A549 (cell line): Measurements from ENCODE around the gene PTPRD. TPM values are rescaled to one million over a fixed set of nuclear protein-coding genes. Genes with fewer than 3 reads are reported as not detected.

Experiments used
- ATAC-seq, 2 experiments: fragments of 200-7000 bp in 1 of 2; fragments of >200 bp in 1 of 2; cut with Nextera tagmentation in 1 of 2; cut with Tn5 transposase in 1 of 2; 3 replicates each; pipeline versions ENCODE4 v1.8.0 to v1.9.1; 2018 to 2020; ENCODE audit warnings: mild to moderate bottlenecking in 1 of 2, moderate library complexity in 1 of 2
- CTCF ChIA-PET: fragments of 300-600 bp; sonication (Branson Sonifier 250); formaldehyde crosslinking; extraction: SDS; loops from one replicate; lab custom pipeline; 2021; ENCODE audit warnings: antibody characterized with exemption, inconsistent platforms; lab: Yijun Ruan, JAX
- POLR2A ChIA-PET: fragments of 350-600 bp; formaldehyde crosslinking; extraction: SDS; loops from one replicate; lab custom pipeline; 2021; ENCODE audit warnings: antibody characterized with exemption, inconsistent platforms; lab: Yijun Ruan, JAX
- DNase-seq, 2 experiments: peaks; one replicate each; pipeline versions ENCODE4 v3.0.0 to v3.0.0-alpha.2; 2011 to 2016; ENCODE audit warnings: low read depth in 1 of 2, low spot score in 1 of 2
- FAIRE-seq: peaks from 2 replicates; lab custom pipeline; 2011; peaks lifted over from hg19 to GRCh38; lab: Jason Lieb, UNC
- H3K27ac ChIP-seq, 2 experiments: fragments of >200 bp; sonication (Bioruptor Twin); formaldehyde crosslinking; 3 replicates each; pipeline ENCODE4 v1.5.1; 2016 to 2017
- H3K4me1 ChIP-seq: fragments of >200 bp; sonication (Bioruptor Twin); formaldehyde crosslinking; 3 replicates; pipeline ENCODE4 v1.6.1; 2016
- H3K4me2 ChIP-seq: fragments of >200 bp; sonication (Bioruptor Twin); formaldehyde crosslinking; 3 replicates; pipeline ENCODE4 v1.6.1; 2016
- H3K4me3 ChIP-seq: fragments of >200 bp; sonication (Bioruptor Twin); formaldehyde crosslinking; 3 replicates; pipeline ENCODE4 v1.5.1; 2016
- H3K9me3 ChIP-seq: fragments of >200 bp; sonication (Bioruptor Twin); formaldehyde crosslinking; 3 replicates; pipeline ENCODE4 v1.6.1; 2016
- BCL3 ChIP-seq: fragments of >200 bp; sonication (Bioruptor Twin); formaldehyde crosslinking; IDR thresholded peaks from 3 replicates; pipeline ENCODE4 v1.6.1; 2016
- CBX2 ChIP-seq: fragments of 200-600 bp; sonication (generic); IDR thresholded peaks from 2 replicates; pipeline ENCODE4 v1.6.1; 2016; ENCODE audit warnings: low read depth, mild to moderate bottlenecking, borderline replicate concordance
- CHD2 ChIP-seq: fragments of 150-350 bp; IDR thresholded peaks from 2 replicates; pipeline ENCODE4 v1.6.1; 2014; ENCODE audit warnings: low read length; ENCODE audit not compliant: partially characterized antibody
- E2F6 ChIP-seq: IDR thresholded peaks from 2 replicates; pipeline ENCODE4 v1.6.1; 2012; ENCODE audit warnings: low read depth, borderline replicate concordance
- EP300 ChIP-seq, 2 experiments: fragments of >200 bp; sonication (Bioruptor Twin); formaldehyde crosslinking; IDR thresholded peaks; 2 replicates in 1 of 2; 3 replicates in 1 of 2; pipeline ENCODE4 v1.6.1; 2016 to 2017
- ESRRA ChIP-seq: fragments of 150-350 bp; IDR thresholded peaks from 2 replicates; pipeline ENCODE4 v1.6.1; 2014; ENCODE audit warnings: mild to moderate bottlenecking, low read length, borderline replicate concordance
- FOSB ChIP-seq: fragments of 250-450 bp; sonication (Bioruptor Pico); IDR thresholded peaks from 2 replicates; pipeline ENCODE4 v1.5.0; 2020; ENCODE audit warnings: mild to moderate bottlenecking, moderate library complexity
- GATA3 ChIP-seq: IDR thresholded peaks from 2 replicates; pipeline ENCODE4 v1.6.1; 2012; ENCODE audit warnings: borderline replicate concordance
- HDAC2 ChIP-seq: fragments of 200-600 bp; sonication (generic); IDR thresholded peaks from 2 replicates; pipeline ENCODE4 v1.6.1; 2016
- HES2 ChIP-seq: fragments of >200 bp; sonication (Bioruptor Twin); formaldehyde crosslinking; IDR thresholded peaks from 2 replicates; pipeline ENCODE4 v1.6.1; 2016
- HMGXB4 ChIP-seq: fragments of 250-450 bp; sonication (Bioruptor Pico); IDR thresholded peaks from 2 replicates; pipeline ENCODE4 v1.5.0; 2021; ENCODE audit warnings: mild to moderate bottlenecking, moderate library complexity, borderline replicate concordance
- HOXB5 ChIP-seq: fragments of 250-450 bp; sonication (Bioruptor Pico); IDR thresholded peaks from 2 replicates; pipeline ENCODE4 v1.5.0; 2020; ENCODE audit warnings: mild to moderate bottlenecking, moderate library complexity
- JUNB ChIP-seq: fragments of >200 bp; sonication (Bioruptor Twin); formaldehyde crosslinking; IDR thresholded peaks from 2 replicates; pipeline ENCODE4 v1.6.1; 2016
- MAX ChIP-seq: IDR thresholded peaks from 2 replicates; pipeline ENCODE4 v1.6.1; 2012
- MAZ ChIP-seq: fragments of 150-350 bp; IDR thresholded peaks from 2 replicates; pipeline ENCODE4 v1.6.1; 2014; ENCODE audit warnings: antibody characterized with exemption, low read depth, low read length, borderline replicate concordance
- NPAS2 ChIP-seq: fragments of 250-450 bp; sonication (Bioruptor Pico); IDR thresholded peaks from 2 replicates; pipeline ENCODE4 v1.8.0; 2022; ENCODE audit warnings: mild to moderate bottlenecking, moderate library complexity, borderline replicate concordance
- NR3C1 ChIP-seq: fragments of >200 bp; sonication (Bioruptor Twin); formaldehyde crosslinking; IDR thresholded peaks from 3 replicates; pipeline ENCODE4 v1.6.1; 2017
- POLR2AphosphoS2 ChIP-seq: conservative IDR thresholded peaks from 2 replicates; pipeline ENCODE4 v1.6.1; 2012; ENCODE audit warnings: low read length, improper control_type of control experiment, inconsistent platforms
- RNF2 ChIP-seq: fragments of 200-600 bp; sonication (generic); IDR thresholded peaks from 2 replicates; pipeline ENCODE4 v1.6.1; 2016; ENCODE audit warnings: low read depth, mild to moderate bottlenecking, antibody characterized with exemption, moderate library complexity, borderline replicate concordance
- USF2 ChIP-seq: fragments of 450-650 bp; IDR thresholded peaks from 2 replicates; pipeline ENCODE4 v1.6.1; 2014; ENCODE audit warnings: antibody characterized with exemption
- ZFP36 ChIP-seq: fragments of 450-650 bp; IDR thresholded peaks from 2 replicates; pipeline ENCODE4 v1.6.1; 2014; ENCODE audit warnings: borderline replicate concordance; ENCODE audit not compliant: partially characterized antibody
- WGBS: methylation state at CpG from one replicate; pipeline ENCODE4 v1.1.6; 2017; ENCODE audit errors: missing lambda C conversion rate; 5-methylcytosine and 5-hydroxymethylcytosine counted together
- polyA plus RNA-seq, 4 experiments: library from polyadenylated mRNA; depleted of rRNA in 3 of 4; stranded (reverse); fragments of >200 nt; fragmentation: RNase III in 1 of 4; extraction: RNeasy Plus Mini Kit Qiagen cat#74134 plus additional on column Dnase treatment in 1 of 4; gene quantifications; 2 replicates in 3 of 4; 3 replicates in 1 of 4; pipeline ENCODE4 v1.2.3, GENCODE V29; 2011 to 2017

PTPRD gene
- polyA plus RNA-seq, 2 of the 4 experiments (the other 2 are of a cell fraction), result 0.39 to 1.3 TPM

- ATAC-seq, result no peak
- no peak overlapping the region for H3K4me3 ChIP-seq
- no peak overlapping the region for H3K27ac ChIP-seq
- ChIA-PET CTCF (no interaction called here), POLR2A (no interaction called here)
- no peaks in the 10 kb centered on the region for H3K4me1 ChIP-seq
- DNase-seq, result no peak
- TF ChIP-seq E2F6 (no peak), BCL3 (no peak), POLR2AphosphoS2 (no peak), HES2 (no peak), MAX (no peak), NPAS2 (no peak)
- FAIRE-seq, result no peak
- no peaks in the 10 kb centered on the region for H3K9me3 ChIP-seq
- H3K4me2 ChIP-seq, result no peak overlapping the region
These were observed 616.5 kb downstream of the PTPRD start for GRCh38 chr9:9996259-9996658.

GRCh38 chr9:9992936-9993335, 619.9 kb downstream of the PTPRD start:
- H3K4me1 ChIP-seq, result no peaks in the 10 kb centered on the region
- ATAC-seq, result no peak
- 42% methylated on average over 1 of the region's 1 CpG for WGBS
- no peak overlapping the region for H3K4me3 ChIP-seq
- DNase-seq, result no peak
- ChIA-PET CTCF (no interaction called here), POLR2A (no interaction called here)
- H3K27ac ChIP-seq, result no peak overlapping the region
- TF ChIP-seq MAX (no peak), USF2 (no peak), JUNB (no peak), FOSB (CRISPR knock-in tag) (no peak), ESRRA (no peak), GATA3 (no peak), HDAC2 (no peak), ZFP36 (no peak), EP300 (IDR thresholded peaks at IDR 0.05) (no peak), HMGXB4 (no peak), NPAS2 (no peak), CBX2 (no peak), HOXB5 (CRISPR knock-in tag) (no peak), RNF2 (no peak), CHD2 (no peak), MAZ (no peak), NR3C1 (no peak)
- FAIRE-seq, result no peak
- no peaks in the 10 kb centered on the region for H3K9me3 ChIP-seq
- H3K4me2 ChIP-seq, result no peak overlapping the region
